GM12872 (cell line): ENCODE results near the gene TIAM2.

Experiments used
- CTCF ChIP-seq: IDR thresholded peaks from 3 replicates; pipeline ENCODE4 v1.5.1; 2011; ENCODE audit warnings: low read depth, mild to moderate bottlenecking, low read length, moderate library complexity; ENCODE audit not compliant: insufficient read depth

The TIAM2 gene

GRCh38 chr6:155004576-155005372 lies 9.7 kb downstream of the TIAM2 start:
- TF ChIP-seq CTCF = no peak

GRCh38 chr6:155008625-155009024 lies 13.5 kb downstream of the TIAM2 start:
- no peak for TF ChIP-seq CTCF

GRCh38 chr6:155010940-155011339 lies 15.8 kb downstream of the TIAM2 start:
- no peak for TF ChIP-seq CTCF

- TF ChIP-seq CTCF = no peak
These were observed 16.7 kb downstream of the TIAM2 start for GRCh38 chr6:155011809-155012291.

- no peak for TF ChIP-seq CTCF
These were observed 18.4 kb downstream of the TIAM2 start for GRCh38 chr6:155013457-155013876.

GRCh38 chr6:155014137-155014536 lies 19.0 kb downstream of the TIAM2 start:
- no peak for TF ChIP-seq CTCF

- TF ChIP-seq CTCF = no peak
These were observed 19.7 kb downstream of the TIAM2 start for GRCh38 chr6:155014670-155015300.
